GM12891 (cell line): ENCODE data around the gene PABPN1.
A peak's percentile ranks its signal among the peaks of the same experiment; 100 is the strongest.

Source experiments
- DNase-seq: peaks from one replicate; pipeline ENCODE4 v3.0.0; 2011; ENCODE audit warnings: low spot score; ENCODE audit not compliant: insufficient read length
- FAIRE-seq: peaks from 2 replicates; lab custom pipeline; 2011; peaks lifted over from hg19 to GRCh38; lab: Jason Lieb, UNC
- PAX5 ChIP-seq: IDR thresholded peaks from 2 replicates; pipeline ENCODE4 v1.6.1; 2011; ENCODE audit warnings: low read length, moderate library complexity, mild to moderate bottlenecking; ENCODE audit not compliant: insufficient read depth, severe bottlenecking
- POLR2A ChIP-seq: IDR thresholded peaks from 2 replicates; pipeline ENCODE4 v1.6.1; 2011; ENCODE audit warnings: low read depth, low read length, control low read depth
- POLR2AphosphoS5 ChIP-seq: IDR thresholded peaks from 2 replicates; pipeline ENCODE4 v1.6.1; 2011; ENCODE audit warnings: low read depth, low read length, control low read depth
- POU2F2 ChIP-seq: IDR thresholded peaks from 2 replicates; pipeline ENCODE4 v1.6.1; 2011; ENCODE audit warnings: low read depth, mild to moderate bottlenecking, control low read depth, low read length, moderate library complexity
- SPI1 ChIP-seq: IDR thresholded peaks from 2 replicates; pipeline ENCODE4 v1.6.1; 2011; ENCODE audit warnings: low read depth, low read length, control low read depth
- TAF1 ChIP-seq: IDR thresholded peaks from 2 replicates; pipeline ENCODE4 v1.6.1; 2011; ENCODE audit warnings: low read depth, low read length, control low read depth

Gene PABPN1

GRCh38 chr14:23286902-23287479 lies 34.3 kb upstream of the PABPN1 start:
- no peak for FAIRE-seq
- no peak for DNase-seq
- no peak for TF ChIP-seq POLR2A
- TF ChIP-seq TAF1 = no peak

DNA sequence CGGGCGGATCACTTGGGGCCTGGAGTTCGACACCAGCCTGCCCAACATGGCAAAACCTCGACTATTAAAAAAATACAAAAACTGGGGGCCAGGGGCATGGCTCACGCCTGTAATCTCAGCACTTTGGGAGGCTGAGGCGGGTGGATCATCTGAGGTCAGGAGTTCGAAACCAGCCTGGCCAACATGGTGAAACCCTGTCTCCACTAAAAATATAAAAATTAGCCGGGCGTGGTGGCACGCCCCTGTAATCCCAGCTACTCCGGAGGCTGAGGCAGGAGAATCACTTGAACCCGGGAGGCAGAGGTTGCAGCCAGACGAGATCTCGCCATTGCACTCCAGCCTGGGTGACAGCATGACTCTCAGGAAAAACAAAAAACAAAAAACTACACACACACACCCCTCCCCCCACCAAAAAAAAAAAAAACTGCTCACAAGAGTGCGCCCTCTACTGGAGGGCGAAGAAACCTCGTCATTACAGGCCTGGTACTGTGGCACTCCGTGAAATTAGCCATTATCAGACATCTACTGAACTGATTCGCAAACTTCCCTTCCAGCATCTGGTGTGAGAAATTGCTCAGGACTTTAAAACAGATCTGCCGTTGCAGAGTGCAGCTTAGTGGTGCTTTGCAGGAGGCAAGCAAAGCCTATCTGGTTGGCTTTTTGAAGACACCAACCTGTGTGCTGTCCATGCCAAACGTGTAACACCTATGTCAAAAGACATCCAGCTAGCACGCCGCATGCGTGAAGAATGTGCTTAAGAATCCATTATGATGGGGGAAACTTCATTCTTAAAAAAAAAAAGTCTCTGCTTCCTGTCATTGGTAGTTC lies 26.3 kb upstream of the PABPN1 start:
- TF ChIP-seq PAX5 (no peak), POLR2A (no peak), TAF1 (no peak), POU2F2 (no peak), SPI1 (no peak), POLR2AphosphoS5 (no peak)
- no peak for FAIRE-seq
- no peak for DNase-seq

- TF ChIP-seq TAF1 = no peak
- no peak for TF ChIP-seq POU2F2
- no peak for FAIRE-seq
- no peak for DNase-seq
Observed at GRCh38 chr14:23296012-23296777, 25.1 kb upstream of the PABPN1 start.

- FAIRE-seq = no peak
- no peak for TF ChIP-seq POU2F2
- no peak for DNase-seq
Observed at GRCh38 chr14:23297096-23297495, 24.2 kb upstream of the PABPN1 start.

GRCh38 chr14:23297611-23298277 lies 23.5 kb upstream of the PABPN1 start:
- TF ChIP-seq POLR2AphosphoS5 (no peak), PAX5 (no peak), SPI1 (no peak), POU2F2 (no peak), POLR2A (no peak)
- FAIRE-seq (no peak), DNase-seq (no peak)

GRCh38 chr14:23299211-23299957 lies 21.9 kb upstream of the PABPN1 start:
- FAIRE-seq (no peak), DNase-seq (no peak)
- no peak for TF ChIP-seq POLR2AphosphoS5
- TF ChIP-seq POLR2A = no peak
- TF ChIP-seq SPI1 = no peak
- TF ChIP-seq TAF1 = no peak
- TF ChIP-seq PAX5 = no peak
- TF ChIP-seq POU2F2 = no peak

GRCh38 chr14:23299986-23300686 lies 21.1 kb upstream of the PABPN1 start:
- DNase-seq (no peak), FAIRE-seq (no peak)
- no peak for TF ChIP-seq POLR2AphosphoS5
- no peak for TF ChIP-seq PAX5
- peak; percentile 53 for TF ChIP-seq SPI1
- TF ChIP-seq POLR2A = no peak

GRCh38 chr14:23300687-23301223 lies 20.5 kb upstream of the PABPN1 start:
- FAIRE-seq (no peak), DNase-seq (no peak)
- TF ChIP-seq PAX5 (no peak), POU2F2 (no peak; the same call in 1 of the 2 replicates), POLR2AphosphoS5 (0 out of 2 replicates have a peak, but pooled peaks have one; percentile 30), SPI1 (no peak), TAF1 (no peak), POLR2A (peak; percentile 44; the same call in 1 of the 2 replicates)
